OCI-LY1 (cell line): ENCODE measurements around the gene PDE6B.

Experiments
- EZH2 ChIP-seq: fragments of 200-600 bp; sonication (generic), shearing (Covaris generic); IDR thresholded peaks from 2 replicates; pipeline ENCODE4 v1.8.0; 2017; ENCODE audit warnings: borderline replicate concordance, mixed run types, mild to moderate bottlenecking, antibody characterized with exemption, low read length, moderate library complexity, mixed read lengths
- TF ChIP-seq, protein P1 (sequence below): fragments of 200-600 bp; sonication (generic), shearing (Covaris generic); IDR thresholded peaks from 2 replicates; pipeline ENCODE4 v1.5.1; 2017; ENCODE audit warnings: mild to moderate bottlenecking, antibody characterized with exemption, low read length, moderate library complexity, mixed read lengths

GRCh38 chr4:666822-667544 lies 41.6 kb downstream of the PDE6B start:
- TF ChIP-seq, protein P1, sequence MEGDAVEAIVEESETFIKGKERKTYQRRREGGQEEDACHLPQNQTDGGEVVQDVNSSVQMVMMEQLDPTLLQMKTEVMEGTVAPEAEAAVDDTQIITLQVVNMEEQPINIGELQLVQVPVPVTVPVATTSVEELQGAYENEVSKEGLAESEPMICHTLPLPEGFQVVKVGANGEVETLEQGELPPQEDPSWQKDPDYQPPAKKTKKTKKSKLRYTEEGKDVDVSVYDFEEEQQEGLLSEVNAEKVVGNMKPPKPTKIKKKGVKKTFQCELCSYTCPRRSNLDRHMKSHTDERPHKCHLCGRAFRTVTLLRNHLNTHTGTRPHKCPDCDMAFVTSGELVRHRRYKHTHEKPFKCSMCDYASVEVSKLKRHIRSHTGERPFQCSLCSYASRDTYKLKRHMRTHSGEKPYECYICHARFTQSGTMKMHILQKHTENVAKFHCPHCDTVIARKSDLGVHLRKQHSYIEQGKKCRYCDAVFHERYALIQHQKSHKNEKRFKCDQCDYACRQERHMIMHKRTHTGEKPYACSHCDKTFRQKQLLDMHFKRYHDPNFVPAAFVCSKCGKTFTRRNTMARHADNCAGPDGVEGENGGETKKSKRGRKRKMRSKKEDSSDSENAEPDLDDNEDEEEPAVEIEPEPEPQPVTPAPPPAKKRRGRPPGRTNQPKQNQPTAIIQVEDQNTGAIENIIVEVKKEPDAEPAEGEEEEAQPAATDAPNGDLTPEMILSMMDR, result no peak
- TF ChIP-seq EZH2, result no peak
